ENCODE data around the gene SLC41A3. TPM values are rescaled to one million over a fixed set of nuclear protein-coding genes. Genes with fewer than 3 reads are reported as not detected.

The SLC41A3 gene
- total RNA-seq, 4 donors from 2014 or later = 34.5 to 62.3 (median 37.9) TPM

- ATAC-seq (ENCODE audit: low FRiP score) (no peak), DNase-seq (ENCODE audit: low spot score) (no peak)
- TF ChIP-seq CTCF (IDR thresholded peaks at IDR 0.05) = no peak
Measured at GRCh38 chr3:126106336-126107202, 22.6 kb upstream of the SLC41A3 start.

GRCh38 chr3:126105691-126106187 lies 21.8 kb upstream of the SLC41A3 start:
- TF ChIP-seq CTCF (IDR thresholded peaks at IDR 0.05) = no peak
- DNase-seq (ENCODE audit: low spot score) = no peak
- ATAC-seq (ENCODE audit: low FRiP score) = no peak

- no peak for ATAC-seq (ENCODE audit: low FRiP score)
- DNase-seq (ENCODE audit: low spot score) = no peak
Measured at GRCh38 chr3:126104742-126105605, 21.1 kb upstream of the SLC41A3 start.

GRCh38 chr3:126104028-126104635 lies 20.2 kb upstream of the SLC41A3 start:
- no peak for TF ChIP-seq CTCF (IDR thresholded peaks at IDR 0.05)
- ATAC-seq (ENCODE audit: low FRiP score) (no peak), DNase-seq (ENCODE audit: low spot score) (no peak)

More at GRCh38 chr3:126104742-126105605, 21.1 kb upstream of the SLC41A3 start:
- no peak for TF ChIP-seq CTCF (IDR thresholded peaks at IDR 0.05)

- DNase-seq (ENCODE audit: low spot score) (no peak), ATAC-seq (ENCODE audit: low FRiP score) (no peak)
- no peak for TF ChIP-seq CTCF (IDR thresholded peaks at IDR 0.05)
Measured at GRCh38 chr3:126103121-126104027, 19.4 kb upstream of the SLC41A3 start.

GRCh38 chr3:126102530-126102951 lies 18.6 kb upstream of the SLC41A3 start:
- DNase-seq (ENCODE audit: low spot score) = no peak
- ATAC-seq (ENCODE audit: low FRiP score) = no peak
- no peak for TF ChIP-seq CTCF (IDR thresholded peaks at IDR 0.05)
